HEK293T (cell line): ENCODE data around the gene SUPT3H.
"Not testable (repeated sequence)": the region's sequence is repeated elsewhere in the genome, so short reads cannot be mapped to it uniquely, and the experiment has no call there.

Source experiments
- ELF4 ChIP-seq: fragments of 450-650 bp; IDR thresholded peaks from 2 replicates; pipeline ENCODE4 v1.6.1; 2017; ENCODE audit warnings: antibody characterized with exemption
- FOXM1 ChIP-seq: fragments of 450-650 bp; IDR thresholded peaks from 2 replicates; pipeline ENCODE4 v1.6.1; 2017; ENCODE audit warnings: mild to moderate bottlenecking, borderline replicate concordance
- HDGF ChIP-seq: fragments of 450-650 bp; IDR thresholded peaks from 2 replicates; pipeline ENCODE4 v1.6.1; 2017; ENCODE audit warnings: antibody characterized with exemption, borderline replicate concordance

DNA sequence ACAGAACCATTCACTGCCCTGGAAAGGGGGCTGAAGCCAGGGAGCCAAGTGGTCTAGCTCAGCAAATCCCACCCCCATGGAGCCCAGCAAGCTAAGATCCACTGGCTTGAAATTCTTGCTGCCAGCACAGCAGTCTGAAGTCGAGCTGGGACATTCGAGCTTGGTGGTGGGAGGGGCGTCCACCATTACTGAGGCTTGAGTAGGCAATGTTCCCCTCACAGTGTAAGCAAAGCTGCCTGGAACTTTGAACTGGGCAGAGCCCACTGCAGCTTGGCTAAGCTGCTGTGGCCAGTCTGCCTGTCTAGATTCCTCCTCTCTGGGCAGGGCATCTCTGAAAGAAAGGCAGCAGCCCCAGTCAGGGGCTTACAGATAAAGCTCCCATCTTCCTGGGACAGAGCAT, 498.7 kb downstream of the SUPT3H start:
- not testable (repeated sequence) for TF ChIP-seq ELF4, FOXM1, HDGF
